ENCODE results near the gene CNOT10. TPM values are rescaled to one million over a fixed set of nuclear protein-coding genes. Genes with fewer than 3 reads are reported as not detected.
"Not testable (repeated sequence)": the region's sequence is repeated elsewhere in the genome, so short reads cannot be mapped to it uniquely, and the experiment has no call there.

The CNOT10 gene
- total RNA-seq, 1 donor from 2014 or later: 82.9 TPM

DNA sequence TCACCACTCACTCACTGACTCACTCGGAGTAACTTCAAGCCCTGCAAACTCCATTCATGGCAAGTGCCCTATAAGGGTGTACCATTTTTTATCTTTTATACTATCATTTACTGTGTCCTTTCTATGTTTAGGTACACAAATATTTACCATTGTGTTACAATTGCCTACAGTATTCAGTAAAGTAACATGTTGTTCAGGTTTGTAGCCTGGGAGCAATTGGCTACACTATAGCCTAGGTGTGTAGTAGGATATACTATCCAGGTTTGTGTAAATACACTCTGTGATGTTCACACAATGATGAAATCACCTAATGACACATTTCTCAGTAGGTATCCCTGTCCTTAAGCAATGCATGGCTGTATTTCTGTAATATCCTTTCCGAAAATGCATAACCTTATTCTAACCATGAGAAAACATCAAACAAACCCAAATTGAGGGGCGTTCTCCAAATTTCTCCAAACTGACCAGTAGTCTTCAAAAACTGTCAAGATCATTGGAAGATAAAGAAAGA is 17.9 kb upstream of the CNOT10 start:
- Mint-ChIP-seq H3K4me1 (no peaks in the 10 kb centered on the region), H3K4me3 (no peak overlapping the region), H3K27me3 (ENCODE audit: insufficient read depth, low read depth) (no peaks in the 10 kb centered on the region), H3K9me3 (no peaks in the 10 kb centered on the region), H3K36me3 (no peaks in the 10 kb centered on the region), H3K27ac (no peak overlapping the region)
- H3K27ac ChIP-seq: no peak overlapping the region
- no peak overlapping the region for H3K4me2 ChIP-seq
- no peaks in the 10 kb centered on the region for H3K27me3 ChIP-seq
- TF ChIP-seq EZH2phosphoT487 (IDR thresholded peaks at IDR 0.05): no peak
- TF ChIP-seq EZH2 (IDR thresholded peaks at IDR 0.05): no peak
- TF ChIP-seq CTCF (IDR thresholded peaks at IDR 0.05): no peak
- no peaks in the 10 kb centered on the region for H3K9me3 ChIP-seq (ENCODE audit: low read depth)
- H3K9ac ChIP-seq: no peak overlapping the region
- no peaks in the 10 kb centered on the region for H3K4me1 ChIP-seq
- H3K36me3 ChIP-seq: no peaks in the 10 kb centered on the region
- H4K20me1 ChIP-seq (ENCODE audit: low read depth): no peaks in the 10 kb centered on the region
- DNase-seq (ENCODE audit: low spot score): no peak
- no peak overlapping the region for H3K4me3 ChIP-seq
- no peaks in the 10 kb centered on the region for H3F3A ChIP-seq (ENCODE audit: low read depth)
- no peak overlapping the region for H2AFZ ChIP-seq (replicated peaks)
- H3K79me2 ChIP-seq (ENCODE audit: low read depth): no peaks in the 10 kb centered on the region

DNA sequence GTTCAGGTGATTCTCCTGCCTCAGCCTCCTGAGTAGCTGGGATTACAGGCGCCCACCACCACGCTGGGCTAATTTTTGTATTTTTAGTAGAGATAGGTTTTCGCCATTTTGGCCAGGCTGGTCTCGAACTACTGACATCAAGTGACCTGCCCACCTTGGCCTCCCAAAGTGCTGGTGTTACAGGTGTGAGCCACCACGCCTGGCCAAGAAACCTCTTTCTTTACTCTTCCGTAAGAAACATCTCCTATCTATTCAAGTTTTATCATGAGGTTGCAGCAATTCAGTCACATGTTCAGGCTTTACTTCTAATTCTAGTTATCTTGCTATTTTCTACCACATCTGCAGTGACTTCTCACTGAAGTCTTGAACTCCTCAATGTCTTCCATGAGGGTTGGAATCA is 15.8 kb upstream of the CNOT10 start:
- H3K4me3 Mint-ChIP-seq; H3K9me3 ChIP-seq (ENCODE audit: low read depth); H3K4me2 ChIP-seq; H3K4me3 ChIP-seq; H3K36me3 ChIP-seq; H3K27me3 Mint-ChIP-seq (ENCODE audit: insufficient read depth, low read depth); H4K20me1 ChIP-seq (ENCODE audit: low read depth); DNase-seq (ENCODE audit: low spot score); H3K79me2 ChIP-seq (ENCODE audit: low read depth); H3K27ac ChIP-seq; H2AFZ ChIP-seq (replicated peaks); H3K36me3 Mint-ChIP-seq; H3K27me3 ChIP-seq; H3K9ac ChIP-seq; H3K4me1 Mint-ChIP-seq; H3K4me1 ChIP-seq; H3K27ac Mint-ChIP-seq; H3F3A ChIP-seq (ENCODE audit: low read depth); H3K9me3 Mint-ChIP-seq: not testable (repeated sequence)

GRCh38 chr3:32673730-32674129 is 11.3 kb upstream of the CNOT10 start:
- H3K36me3 Mint-ChIP-seq; H3K27ac ChIP-seq; H3K4me3 Mint-ChIP-seq; H3K9me3 Mint-ChIP-seq; H3K4me3 ChIP-seq; H3K9ac ChIP-seq; H3K4me1 ChIP-seq; H3K79me2 ChIP-seq (ENCODE audit: low read depth); H3F3A ChIP-seq (ENCODE audit: low read depth); H3K4me1 Mint-ChIP-seq; H3K4me2 ChIP-seq; H3K27me3 ChIP-seq; DNase-seq (ENCODE audit: low spot score); H3K27ac Mint-ChIP-seq; H2AFZ ChIP-seq (replicated peaks); H4K20me1 ChIP-seq (ENCODE audit: low read depth); H3K36me3 ChIP-seq; H3K27me3 Mint-ChIP-seq (ENCODE audit: insufficient read depth, low read depth); H3K9me3 ChIP-seq (ENCODE audit: low read depth): not testable (repeated sequence)

DNA sequence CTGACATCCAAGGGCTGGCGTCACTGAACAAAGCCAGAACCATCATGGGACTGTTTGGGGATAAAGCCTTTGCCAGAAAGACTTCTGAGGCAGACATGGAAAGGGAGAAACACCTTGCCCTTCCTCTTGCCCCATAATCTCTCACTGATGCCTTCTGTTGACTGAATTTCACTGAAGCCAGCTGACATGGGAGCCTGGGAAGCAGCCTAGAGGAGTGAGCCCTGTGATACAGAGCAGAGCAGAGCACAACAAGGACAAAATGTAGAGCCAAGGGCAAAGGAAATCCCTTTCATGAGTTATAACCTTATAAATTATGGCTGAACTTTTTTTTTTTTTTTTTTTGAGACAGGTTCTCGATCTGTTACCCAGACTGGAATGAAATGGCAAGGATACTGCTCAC is 9.8 kb upstream of the CNOT10 start:
- H3K9ac ChIP-seq: no peak overlapping the region
- no peaks in the 10 kb centered on the region for H3K9me3 ChIP-seq (ENCODE audit: low read depth)
- TF ChIP-seq CTCF (IDR thresholded peaks at IDR 0.05): no peak
- Mint-ChIP-seq H3K36me3 (no peaks in the 10 kb centered on the region), H3K4me1 (no peaks in the 10 kb centered on the region), H3K9me3 (no peaks in the 10 kb centered on the region), H3K27me3 (ENCODE audit: insufficient read depth, low read depth) (peaks cover 5% of the 10 kb centered on the region), H3K4me3 (no peak overlapping the region), H3K27ac (no peak overlapping the region)
- H3K79me2 ChIP-seq (ENCODE audit: low read depth): no peaks in the 10 kb centered on the region
- no peaks in the 10 kb centered on the region for H3F3A ChIP-seq (ENCODE audit: low read depth)
- no peaks in the 10 kb centered on the region for H4K20me1 ChIP-seq (ENCODE audit: low read depth)
- no peak overlapping the region for H3K27ac ChIP-seq
- no peak overlapping the region for H3K4me3 ChIP-seq
- no peaks in the 10 kb centered on the region for H3K36me3 ChIP-seq
- no peaks in the 10 kb centered on the region for H3K27me3 ChIP-seq
- DNase-seq (ENCODE audit: low spot score): no peak
- no peaks in the 10 kb centered on the region for H3K4me1 ChIP-seq
- no peak overlapping the region for H3K4me2 ChIP-seq
- no peak overlapping the region for H2AFZ ChIP-seq (replicated peaks)

Measured in neural progenitor cell (in vitro differentiated cells).